ENCODE results near the gene RNF187. TPM values are rescaled to one million over a fixed set of nuclear protein-coding genes. Genes with fewer than 3 reads are reported as not detected.
A peak's percentile ranks its signal among the peaks of the same experiment; 100 is the strongest.

The RNF187 gene
- total RNA-seq, 2 experiments from 2014 or later, result 40.7 to 45.1 TPM

GRCh38 chr1:228459091-228459993, 27.8 kb upstream of the RNF187 start:
- CTCF ChIA-PET, result interaction anchor here (0.6 to 3.5 kb wide), 6 partner anchors 27 to 319 kb away, joined by 3 to 30 read pairs (median 4); partner anchors contain the start of gene RNF187
- no peaks in the 10 kb centered on the region for H3K36me3 ChIP-seq (ENCODE audit: insufficient read depth, low read length)
- TF ChIP-seq CTCF (IDR thresholded peaks at IDR 0.05), result peak; percentile 64
- Mint-ChIP-seq H3K4me1 (ENCODE audit: low read depth) (peaks cover 64% of the 10 kb centered on the region), H3K36me3 (ENCODE audit: low read depth) (peaks cover 16% of the 10 kb centered on the region), H3K4me3 (peak overlapping the region; percentile 95), H3K27ac (peak overlapping the region; percentile 98), H3K27me3 (peaks cover 5% of the 10 kb centered on the region), H3K9me3 (no peaks in the 10 kb centered on the region)
- DNase-seq, result peak in 12 of 14 experiments; percentile 25 to 78 (median 42)
- H3K9me3 ChIP-seq (ENCODE audit: control insufficient read depth in 1 of 2, insufficient read depth in 1 of 2, low read length in 2 of 2), result peaks cover 0 to 3% of the 10 kb centered on the region in 2 experiments
- peaks cover 45% of the 10 kb centered on the region for H3K4me1 ChIP-seq (ENCODE audit: insufficient read depth, low read length)
- intact Hi-C loops (cut with DNase I, micrococcal nuclease), result loop anchor here (5.0 kb wide), 5 partner anchors 42 to 883 kb away; partner anchors contain the start of genes CCSAP (in 1 of the 2) and TRIM17 (in 1 of the 2)
- H3K27me3 ChIP-seq (ENCODE audit: control insufficient read depth in 1 of 2, insufficient read depth in 2 of 2, low read length in 2 of 2), result no peaks in the 10 kb centered on the region
- ATAC-seq (ENCODE audit: poor library complexity), result no peak
- H3K27ac ChIP-seq (ENCODE audit: low read depth in 1 of 2, low read length in 2 of 2), result peak overlapping the region; percentile 68 to 94
- peak overlapping the region; percentile 67 for H3K4me3 ChIP-seq (ENCODE audit: low read length)
- POLR2A ChIA-PET, result interaction anchor here (0.6 to 4.6 kb wide), 14 partner anchors 9 to 672 kb away, joined by 3 to 90 read pairs (median 5); partner anchors contain the start of genes ARF1, GUK1, IBA57 and RNF187

- Mint-ChIP-seq H3K36me3 (ENCODE audit: low read depth) (peaks cover 13% of the 10 kb centered on the region), H3K27ac (no peak overlapping the region), H3K27me3 (peaks cover 5% of the 10 kb centered on the region), H3K4me3 (peak overlapping the region; percentile 78), H3K4me1 (ENCODE audit: low read depth) (peaks cover 73% of the 10 kb centered on the region), H3K9me3 (no peaks in the 10 kb centered on the region)
- peaks cover 54% of the 10 kb centered on the region for H3K4me1 ChIP-seq (ENCODE audit: insufficient read depth, low read length)
- no peak overlapping the region for H3K4me3 ChIP-seq (ENCODE audit: low read length)
- ATAC-seq (ENCODE audit: poor library complexity) (no peak), DNase-seq (no peak)
- no peaks in the 10 kb centered on the region for H3K27me3 ChIP-seq (ENCODE audit: control insufficient read depth in 1 of 2, insufficient read depth in 2 of 2, low read length in 2 of 2)
- no peak overlapping the region for H3K27ac ChIP-seq (ENCODE audit: low read depth in 1 of 2, low read length in 2 of 2)
- intact Hi-C loops (cut with DNase I, micrococcal nuclease), result loop anchor here in 1 of 2 experiments (10.0 kb wide), 1 partner anchor 326 kb away; no protein-coding TSS in a partner anchor
- H3K36me3 ChIP-seq (ENCODE audit: insufficient read depth, low read length), result no peaks in the 10 kb centered on the region
- TF ChIP-seq CTCF (IDR thresholded peaks at IDR 0.05), result no peak
- POLR2A ChIA-PET, result interaction anchor here (4.6 kb wide), 1 partner anchor 26 kb away, joined by 90 read pairs; the partner anchor contains the start of gene RNF187
- CTCF ChIA-PET, result no interaction called here
- peaks cover 0 to 3% of the 10 kb centered on the region in 2 experiments for H3K9me3 ChIP-seq (ENCODE audit: control insufficient read depth in 1 of 2, insufficient read depth in 1 of 2, low read length in 2 of 2)
These were observed 26.4 kb upstream of the RNF187 start for GRCh38 chr1:228460821-228461220.

GRCh38 chr1:228462560-228462959, 24.6 kb upstream of the RNF187 start:
- intact Hi-C loops (cut with DNase I, micrococcal nuclease), result loop anchor here in 1 of 2 experiments (10.0 kb wide), 1 partner anchor 328 kb away; no protein-coding TSS in a partner anchor
- no peaks in the 10 kb centered on the region for H3K9me3 Mint-ChIP-seq
- Histone ChIP-seq H3K4me3 (ENCODE audit: low read length) (no peak overlapping the region), H3K36me3 (ENCODE audit: insufficient read depth, low read length) (no peaks in the 10 kb centered on the region), H3K27me3 (ENCODE audit: control insufficient read depth in 1 of 2, insufficient read depth in 2 of 2, low read length in 2 of 2) (no peaks in the 10 kb centered on the region), H3K4me1 (ENCODE audit: insufficient read depth, low read length) (peaks cover 52% of the 10 kb centered on the region), H3K27ac (ENCODE audit: low read depth in 1 of 2, low read length in 2 of 2) (no peak overlapping the region), H3K9me3 (ENCODE audit: control insufficient read depth in 1 of 2, insufficient read depth in 1 of 2, low read length in 2 of 2) (peaks cover 0 to 3% of the 10 kb centered on the region in 2 experiments)
- ChIA-PET POLR2A (no interaction called here), CTCF (interaction anchor here (0.8 kb wide), 1 partner anchor 17 kb away, joined by 3 read pairs; no protein-coding TSS in a partner anchor)
- H3K27me3 Mint-ChIP-seq, result peaks cover 6% of the 10 kb centered on the region
- no peak for ATAC-seq (ENCODE audit: poor library complexity)
- H3K36me3 Mint-ChIP-seq (ENCODE audit: low read depth), result peaks cover 11% of the 10 kb centered on the region
- no peak overlapping the region for H3K27ac Mint-ChIP-seq
- peaks cover 57% of the 10 kb centered on the region for H3K4me1 Mint-ChIP-seq (ENCODE audit: low read depth)
- no peak for TF ChIP-seq CTCF (IDR thresholded peaks at IDR 0.05)
- no peak for DNase-seq
- H3K4me3 Mint-ChIP-seq, result peak overlapping the region; percentile 88
